HG03521 (cell line): ENCODE measurements around the gene PDGFD.
A peak's percentile ranks its signal among the peaks of the same experiment; 100 is the strongest.

Source experiments
- ATAC-seq: cut with Tn5 transposase; IDR thresholded peaks from one replicate; pipeline ENCODE4 v1.9.1; 2021; ENCODE audit warnings: mild to moderate bottlenecking, moderate library complexity; ENCODE audit not compliant: unreplicated experiment

The PDGFD gene

GRCh38 chr11:104005234-104005855, 158.6 kb downstream of the PDGFD start:
- no peak for ATAC-seq

GRCh38 chr11:104003491-104003890, 160.5 kb downstream of the PDGFD start:
- no peak for ATAC-seq

- no peak for ATAC-seq
Measured at GRCh38 chr11:104001561-104002056, 162.3 kb downstream of the PDGFD start.

- no peak for ATAC-seq
Measured at GRCh38 chr11:104000798-104001197, 163.1 kb downstream of the PDGFD start.

- no peak for ATAC-seq
Measured at GRCh38 chr11:103998826-103999508, 165.0 kb downstream of the PDGFD start.

- peak; percentile 65 for ATAC-seq
Measured at GRCh38 chr11:103997082-103997481, 166.9 kb downstream of the PDGFD start.

- no peak for ATAC-seq
Measured at GRCh38 chr11:103995896-103996295, 168.1 kb downstream of the PDGFD start.

GRCh38 chr11:103994518-103994917, 169.4 kb downstream of the PDGFD start:
- no peak for ATAC-seq

GRCh38 chr11:103994094-103994493, 169.9 kb downstream of the PDGFD start:
- ATAC-seq = no peak

GRCh38 chr11:103993507-103993906, 170.4 kb downstream of the PDGFD start:
- no peak for ATAC-seq

GRCh38 chr11:103988595-103988969, 175.4 kb downstream of the PDGFD start:
- no peak for ATAC-seq

GRCh38 chr11:103987629-103988594, 176.0 kb downstream of the PDGFD start:
- no peak for ATAC-seq

GRCh38 chr11:103985041-103985440, 178.9 kb downstream of the PDGFD start:
- no peak for ATAC-seq

- no peak for ATAC-seq
Measured at GRCh38 chr11:103980108-103980507, 183.8 kb downstream of the PDGFD start.

- no peak for ATAC-seq
Measured at GRCh38 chr11:103978616-103979595, 185.0 kb downstream of the PDGFD start.

GRCh38 chr11:103972013-103972412, 191.9 kb downstream of the PDGFD start:
- no peak for ATAC-seq

GRCh38 chr11:103970701-103971249, 193.2 kb downstream of the PDGFD start:
- peak; percentile 89 for ATAC-seq

- ATAC-seq = no peak
Measured at GRCh38 chr11:103968685-103969084, 195.3 kb downstream of the PDGFD start.

GRCh38 chr11:103967985-103968384, 196.0 kb downstream of the PDGFD start:
- no peak for ATAC-seq

- ATAC-seq = no peak
Measured at GRCh38 chr11:103964390-103964789, 199.6 kb downstream of the PDGFD start.
